Head of caudate nucleus (tissue), 42 donors: ENCODE results near the gene CSGALNACT2.

Experiments
- DNase-seq, 42 donors: peaks; one replicate each; pipeline versions ENCODE4 v3.0.0 to v3.0.0-alpha.2; 2020 to 2021; ENCODE audit warnings: mixed read lengths in 7 of 42
- intact Hi-C: fragments of 100-400 bp; cut with DNase I; formaldehyde crosslinking; loops from one replicate; pipeline ENCODE4 v1.15.0; 2022

The CSGALNACT2 gene

DNA sequence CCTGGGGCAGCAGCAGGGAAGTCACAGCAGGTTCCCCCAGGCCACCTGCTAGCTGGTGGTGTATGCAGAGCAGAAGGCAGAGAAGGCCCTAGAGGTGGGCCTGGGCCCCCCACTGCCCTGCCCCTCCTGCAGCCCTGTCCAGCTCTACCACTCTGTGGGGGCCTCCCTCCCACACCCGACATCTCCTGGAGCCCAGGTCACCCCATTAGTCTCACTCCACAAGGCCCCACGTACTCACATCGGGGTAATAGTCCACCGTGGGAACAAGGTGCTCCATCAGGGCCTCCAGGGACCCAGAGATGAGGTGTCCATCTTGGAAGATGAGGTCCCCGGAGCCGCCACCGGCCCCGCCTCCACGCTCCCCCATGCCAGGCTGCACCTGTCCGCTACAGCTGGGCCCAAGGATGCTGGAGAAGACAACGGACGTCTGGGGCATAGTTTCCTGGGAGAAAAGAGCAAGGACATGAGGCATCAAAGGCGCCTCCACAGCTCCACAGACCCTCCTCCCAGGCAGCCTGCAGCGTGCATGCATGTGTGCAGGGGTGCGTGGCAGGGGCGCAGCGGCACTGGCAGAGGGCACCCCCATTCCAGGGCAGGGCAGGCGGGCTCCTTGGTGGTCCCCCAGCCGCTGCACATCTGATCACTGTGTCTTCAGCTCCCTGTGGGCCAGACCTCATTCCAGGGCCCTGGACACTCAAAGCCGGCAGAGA, 67.6 kb downstream of the CSGALNACT2 start:
- peak in 21 of 42 donors; percentile 1 to 41 (median 9) for DNase-seq
- intact Hi-C loops: no loop called here

DNA sequence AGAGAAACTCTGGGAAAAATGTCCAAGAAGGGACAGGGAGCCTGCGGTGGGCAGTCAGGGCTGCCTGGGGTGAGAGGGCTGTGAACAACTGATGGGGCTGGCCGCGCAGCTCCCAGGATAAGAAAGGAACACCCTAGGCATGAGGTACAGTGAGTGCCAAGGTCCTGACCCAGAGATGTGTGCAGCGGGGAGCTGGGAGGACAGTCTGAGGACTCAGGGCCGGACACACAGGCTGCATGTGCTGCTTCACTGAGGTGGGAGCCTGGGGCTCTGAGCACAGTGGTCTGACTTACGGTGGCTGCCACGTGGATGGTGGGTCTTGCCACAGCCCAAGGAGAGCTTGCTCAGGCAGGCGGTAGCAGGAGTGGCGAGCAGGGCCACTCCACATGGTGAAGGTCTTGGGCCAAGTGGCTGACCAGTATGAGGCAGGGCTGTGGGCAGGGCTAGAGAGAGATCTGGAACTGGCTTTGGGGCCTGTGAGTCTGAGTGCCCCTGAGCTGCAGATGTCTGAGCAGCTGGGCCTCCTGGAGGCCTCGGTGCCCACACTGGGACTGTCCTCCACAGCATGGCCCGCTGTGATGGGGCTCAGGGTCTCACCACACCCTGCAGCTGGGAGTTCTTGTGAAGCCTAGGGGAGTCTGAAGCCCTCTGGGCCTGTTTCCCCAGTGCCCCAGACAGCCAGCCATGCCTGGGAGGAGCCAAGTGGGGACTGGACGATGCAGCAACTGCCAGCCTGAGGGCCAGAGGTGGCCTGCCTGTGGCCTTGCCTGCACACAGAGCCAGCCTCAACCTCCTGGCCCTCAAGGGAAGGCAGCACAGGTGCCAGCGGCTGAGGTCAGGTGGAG, 68.4 kb downstream of the CSGALNACT2 start:
- intact Hi-C loops: no loop called here
- DNase-seq: peak in 23 of 42 donors; percentile 2 to 38 (median 9)

DNA sequence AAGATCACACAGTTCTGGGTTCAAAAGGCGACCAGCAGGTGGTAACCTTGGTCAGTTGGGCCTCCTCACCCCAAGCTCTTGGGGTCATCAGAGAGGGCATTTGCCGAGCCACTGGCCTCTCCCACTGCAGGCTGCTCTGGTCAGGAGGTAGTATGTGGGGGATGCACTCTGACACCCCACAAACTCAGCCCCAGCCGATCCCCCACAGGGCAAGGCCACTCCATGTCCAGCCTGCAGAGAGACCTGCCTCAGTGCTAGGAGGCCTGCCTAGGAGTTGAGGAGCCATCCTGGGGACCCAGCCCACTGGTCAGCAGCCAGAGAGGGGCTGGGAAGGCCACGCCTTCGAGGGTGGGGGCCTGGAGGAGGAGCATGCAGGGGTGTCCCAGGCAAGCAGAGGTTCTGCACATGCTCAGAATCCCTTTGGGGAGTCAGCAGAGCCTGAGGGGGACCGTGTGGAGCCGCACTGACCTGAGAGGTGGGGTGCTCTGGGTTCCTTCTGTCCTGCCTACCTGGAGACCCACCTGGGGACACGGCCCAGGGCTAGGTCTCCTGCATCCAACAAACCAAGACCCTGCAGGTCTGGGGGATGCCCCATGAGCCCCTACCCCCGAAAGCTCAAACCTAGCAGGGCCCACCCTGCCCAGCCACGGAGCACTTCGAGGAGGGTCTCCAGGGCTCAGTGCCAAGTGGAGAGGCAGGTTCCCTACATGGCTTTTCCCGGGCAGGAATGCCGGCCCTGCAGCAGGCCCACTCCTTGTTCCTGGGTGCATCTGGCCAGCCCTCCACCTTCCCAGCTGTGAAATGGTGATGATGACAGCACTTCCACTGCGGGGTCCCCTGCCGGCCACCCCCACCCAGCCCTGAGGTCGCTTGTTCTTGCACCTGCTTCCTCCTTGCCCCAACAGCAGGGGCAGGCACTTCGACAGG, 70.2 kb downstream of the CSGALNACT2 start:
- intact Hi-C loops: no loop called here
- peak in 22 of 42 donors; percentile 0 to 33 (median 9) for DNase-seq

DNA sequence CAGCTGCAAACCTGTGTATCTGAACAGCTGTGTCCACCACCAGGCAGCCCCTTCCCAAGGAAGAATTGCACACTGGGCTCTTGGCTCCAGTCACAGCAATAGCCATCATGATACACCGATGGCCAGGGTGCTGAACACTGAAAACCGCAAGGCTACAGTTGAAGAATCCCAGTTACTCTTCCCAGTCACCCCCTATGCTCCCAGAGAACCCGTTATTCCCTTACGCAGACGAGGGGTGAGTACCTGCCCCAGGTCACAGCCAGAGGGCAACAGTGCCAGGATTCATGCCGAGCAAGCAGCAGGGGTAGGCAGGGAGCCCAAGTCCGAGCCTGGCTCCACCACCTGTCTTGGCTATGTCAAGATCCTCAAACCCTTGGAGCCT, 70.8 kb downstream of the CSGALNACT2 start:
- intact Hi-C loops: no loop called here

DNA sequence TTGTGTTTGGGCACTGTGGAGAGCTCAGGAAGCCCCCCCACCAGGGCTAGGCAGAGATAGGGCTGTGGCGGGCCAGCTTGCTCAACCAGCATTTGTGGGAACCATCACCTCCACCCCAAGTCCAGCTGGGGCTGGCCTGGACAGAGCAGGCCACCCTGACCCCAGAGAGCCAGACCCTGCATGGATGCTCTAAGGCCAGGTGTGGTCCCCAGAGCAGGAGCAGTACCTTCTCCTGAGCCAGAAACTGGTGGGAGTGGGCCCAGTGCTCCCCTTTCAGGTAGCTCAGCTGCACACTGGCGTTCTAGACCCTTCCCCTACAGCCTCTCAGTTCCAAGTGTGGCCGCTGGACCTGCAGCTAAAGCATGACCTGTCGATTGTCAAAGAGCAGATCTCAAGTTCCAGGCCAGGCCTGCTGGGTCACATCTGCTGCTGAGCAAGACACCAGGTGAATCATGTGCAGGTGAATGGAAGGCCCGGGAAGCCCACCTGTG, 71.5 kb downstream of the CSGALNACT2 start:
- peak in 17 of 42 donors; percentile 1 to 42 (median 9) for DNase-seq
- intact Hi-C loops: no loop called here

More for the DNA sequence above, 70.8 kb downstream of the CSGALNACT2 start:
- DNase-seq: peak in 14 of 42 donors; percentile 1 to 21 (median 6)

DNA sequence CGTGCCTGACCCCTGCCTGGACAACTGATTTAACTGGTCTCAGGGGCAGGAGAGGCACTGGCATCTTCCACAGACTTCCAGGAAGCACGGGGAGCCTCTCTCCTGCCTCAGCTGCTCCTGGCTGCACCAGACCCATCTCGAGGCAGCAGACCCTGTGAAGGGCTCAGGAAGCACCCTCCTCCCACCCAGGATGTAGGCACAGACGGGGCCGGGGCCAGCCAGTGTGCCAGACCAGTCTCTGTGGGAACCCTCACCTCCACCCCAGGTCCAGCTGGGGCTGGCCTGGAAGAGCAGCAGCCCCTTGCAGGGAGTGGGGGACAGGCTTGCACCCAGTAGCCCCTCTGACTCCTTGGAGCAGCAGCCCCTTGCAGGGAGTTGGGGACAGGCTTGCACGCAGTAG, 72.3 kb downstream of the CSGALNACT2 start:
- intact Hi-C loops: no loop called here
- peak in 7 of 42 donors; percentile 1 to 43 (median 6) for DNase-seq

DNA sequence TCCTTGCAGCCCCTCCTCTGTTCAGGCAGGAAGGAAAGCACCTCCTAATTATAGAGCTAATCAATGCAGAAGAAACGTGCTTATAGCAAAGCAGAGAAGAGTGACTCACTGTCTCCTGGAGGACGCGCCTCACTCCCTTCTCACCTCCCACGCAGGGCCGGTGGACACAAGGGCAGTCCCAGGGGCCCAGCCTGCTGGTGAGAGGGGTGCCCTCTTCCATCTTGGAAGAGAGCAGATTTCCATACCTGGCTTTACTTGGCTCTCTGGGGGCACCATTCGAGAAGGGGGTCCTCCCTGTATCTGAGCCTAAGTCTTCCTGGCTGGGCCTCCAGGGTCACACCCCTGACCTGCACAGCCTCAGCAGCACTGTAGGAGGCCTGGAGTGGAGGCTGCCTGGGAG, 72.8 kb downstream of the CSGALNACT2 start:
- intact Hi-C loops: no loop called here
- peak in 5 of 42 donors; percentile 2 to 32 (median 9) for DNase-seq

DNA sequence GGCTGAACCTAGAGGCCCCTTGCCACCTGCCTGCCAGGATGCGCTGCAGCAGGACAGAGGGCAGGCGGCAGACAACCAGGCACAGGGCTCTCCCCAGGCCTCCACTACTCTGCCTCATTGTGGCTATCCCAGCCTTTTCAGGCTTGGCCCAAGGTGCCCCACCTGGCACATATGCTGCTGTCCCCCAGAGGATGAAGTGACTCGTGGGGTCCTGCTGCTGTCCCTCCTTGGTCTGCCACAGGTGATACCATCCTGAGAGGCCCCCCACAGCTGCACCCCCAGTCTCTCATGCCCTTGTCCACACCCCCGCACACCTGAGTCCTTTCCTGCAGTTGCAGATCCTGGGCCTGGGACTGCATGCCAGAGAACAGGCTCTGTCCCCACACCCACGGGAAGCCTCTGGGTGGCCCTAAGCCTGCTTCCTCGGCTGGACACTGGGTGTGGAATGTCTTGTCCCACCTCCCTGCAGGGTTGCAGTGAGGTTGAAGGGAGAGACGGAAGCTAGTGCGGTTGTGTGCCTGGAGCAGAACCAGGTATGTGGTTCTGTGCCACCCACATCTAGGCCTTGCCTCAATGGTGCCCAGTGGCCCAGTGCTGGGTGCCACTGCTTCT, 73.3 kb downstream of the CSGALNACT2 start:
- peak in 2 of 42 donors; percentile 2 for DNase-seq
- intact Hi-C loops: no loop called here

DNA sequence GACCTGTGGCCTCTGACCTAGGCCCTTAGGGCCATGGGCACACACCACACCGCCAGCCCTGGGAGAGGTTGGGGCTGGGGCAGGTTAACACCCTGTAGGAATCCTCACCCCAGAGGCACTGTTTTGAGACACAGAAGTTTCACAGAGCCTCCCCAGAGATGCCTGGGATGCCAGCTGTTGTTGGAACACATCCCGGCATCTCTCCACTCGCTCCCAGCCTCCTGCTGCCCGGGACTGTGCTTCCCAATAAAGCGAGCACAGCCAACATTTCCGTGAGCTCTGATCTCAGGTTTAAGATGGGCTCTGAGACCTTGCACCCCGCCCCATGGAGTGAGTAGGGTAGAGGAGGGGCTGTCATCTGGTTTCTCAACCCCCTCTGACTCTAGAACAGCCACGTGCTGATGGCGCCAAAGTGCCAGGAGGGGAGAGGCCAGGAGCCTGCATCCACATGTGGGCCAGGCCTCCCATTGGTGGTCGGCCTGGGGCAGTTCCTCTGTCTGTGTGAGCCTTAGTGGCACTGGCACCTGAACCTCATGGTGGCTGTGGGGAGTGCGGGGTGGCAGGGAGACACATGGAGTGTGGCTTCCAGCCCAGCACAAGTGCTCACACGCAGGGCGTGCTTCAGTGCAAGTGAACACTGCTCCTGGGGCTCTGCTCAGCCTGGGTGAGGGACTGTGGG, 73.9 kb downstream of the CSGALNACT2 start:
- intact Hi-C loops: no loop called here

DNA sequence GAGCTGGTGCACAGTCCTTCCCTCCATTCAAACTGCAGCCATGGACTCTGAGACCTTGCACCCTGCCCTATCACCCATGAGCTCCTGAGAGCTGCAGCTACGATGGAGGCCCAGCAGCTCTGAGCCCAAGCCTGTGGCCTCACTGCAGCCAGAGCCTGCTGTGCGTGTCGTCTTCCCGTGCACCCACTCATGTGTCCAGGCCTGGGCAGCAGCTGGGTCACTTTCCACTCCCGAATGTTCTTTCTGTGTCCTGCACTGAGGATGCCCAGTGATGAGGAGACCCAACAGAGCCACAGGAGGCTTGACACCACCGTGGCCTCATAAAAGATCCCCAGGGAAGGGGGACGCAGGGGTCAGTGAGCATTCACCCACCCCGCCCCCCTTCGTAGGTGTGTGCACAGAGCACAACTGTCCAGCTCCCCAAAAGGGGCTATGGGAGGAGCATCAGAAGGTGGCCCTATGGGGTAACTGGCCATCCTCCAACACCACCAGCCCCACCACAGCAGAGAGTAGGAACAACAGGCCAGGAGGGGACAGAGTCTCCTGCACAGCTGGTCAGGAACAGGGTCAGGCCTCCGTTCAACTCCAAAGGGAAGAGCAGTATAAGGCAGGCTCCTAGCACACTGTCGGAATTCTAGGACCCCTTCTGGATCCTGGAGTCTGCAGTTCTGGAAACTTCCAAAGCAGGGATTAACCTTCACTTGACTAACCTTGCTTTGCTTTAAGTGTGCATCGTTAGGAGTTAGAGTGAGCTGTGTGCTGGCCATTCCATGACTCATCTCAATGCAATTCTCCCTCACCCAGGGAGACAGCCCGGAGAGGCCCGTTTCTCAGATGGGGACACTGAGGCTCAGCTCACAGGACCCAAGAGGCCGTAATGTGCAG, 76.1 kb downstream of the CSGALNACT2 start:
- intact Hi-C loops: no loop called here
- no peak for DNase-seq

More for the DNA sequence above, 73.9 kb downstream of the CSGALNACT2 start:
- peak in 3 of 42 donors; percentile 32 to 48 (median 40) for DNase-seq

DNA sequence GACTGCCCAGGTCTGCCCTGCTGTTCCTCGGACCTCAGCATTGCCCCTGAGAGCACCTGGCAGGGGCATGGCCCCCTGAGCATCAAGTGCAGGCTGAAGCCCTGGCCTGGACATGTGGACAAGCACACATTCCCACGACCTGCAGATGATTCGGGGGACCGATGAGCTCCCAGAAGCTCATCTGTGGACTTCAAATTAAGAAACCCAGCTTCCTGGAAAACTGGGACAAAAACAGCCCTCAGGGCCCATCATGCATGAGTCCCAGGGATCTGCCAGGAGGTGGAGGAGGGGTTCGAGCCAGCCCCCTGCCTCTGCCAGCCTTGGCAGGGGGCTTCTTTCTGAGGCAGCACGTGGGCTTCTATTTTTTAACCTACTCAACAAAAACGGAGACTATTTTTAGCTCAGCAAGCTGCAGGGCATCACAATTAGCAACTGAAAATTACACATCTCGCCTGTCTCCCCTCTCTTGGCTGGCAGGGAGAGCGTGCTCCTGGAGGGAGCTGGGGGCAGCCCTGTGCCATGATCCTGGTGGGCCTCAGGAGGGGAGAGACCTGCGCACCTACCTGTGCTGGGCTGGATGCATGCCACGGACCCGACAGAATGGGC, 76.8 kb downstream of the CSGALNACT2 start:
- peak in 8 of 42 donors; percentile 32 to 66 (median 48) for DNase-seq
- intact Hi-C loops: no loop called here

DNA sequence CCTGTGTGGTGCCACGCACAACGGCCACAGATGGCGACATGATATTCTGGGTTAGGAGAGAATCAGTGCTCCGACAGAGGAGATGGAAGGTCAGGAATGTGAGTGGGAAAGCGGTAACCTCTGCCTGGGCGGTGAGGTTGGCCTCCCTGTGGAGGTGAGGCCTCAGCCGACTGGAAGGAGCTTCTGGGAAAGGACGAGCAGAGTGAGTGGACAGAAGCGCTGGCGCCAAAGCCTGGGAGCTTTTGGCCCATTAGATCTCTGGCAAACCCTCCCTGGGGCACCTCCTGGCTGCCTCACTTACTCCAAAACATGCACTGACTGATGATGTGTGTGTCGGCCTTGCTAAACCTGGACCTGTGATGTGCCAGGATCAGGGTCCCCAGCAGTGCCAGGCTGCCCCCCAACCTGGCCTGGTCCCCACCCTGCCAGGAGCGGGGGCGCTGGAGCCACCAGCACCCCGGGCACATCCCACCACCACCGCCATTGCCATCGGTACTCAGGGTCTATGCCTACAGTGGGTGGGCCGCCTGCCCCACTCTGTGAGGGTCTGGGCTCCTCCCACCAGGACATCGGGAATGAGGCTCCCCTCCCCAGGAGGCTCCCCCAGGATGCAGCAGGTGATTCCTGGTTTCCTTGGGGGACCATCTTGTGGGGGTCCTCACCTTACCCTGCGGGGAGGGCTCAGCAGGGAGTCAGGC, 77.7 kb downstream of the CSGALNACT2 start:
- intact Hi-C loops: no loop called here
- DNase-seq: peak in 9 of 42 donors; percentile 28 to 73 (median 48)

DNA sequence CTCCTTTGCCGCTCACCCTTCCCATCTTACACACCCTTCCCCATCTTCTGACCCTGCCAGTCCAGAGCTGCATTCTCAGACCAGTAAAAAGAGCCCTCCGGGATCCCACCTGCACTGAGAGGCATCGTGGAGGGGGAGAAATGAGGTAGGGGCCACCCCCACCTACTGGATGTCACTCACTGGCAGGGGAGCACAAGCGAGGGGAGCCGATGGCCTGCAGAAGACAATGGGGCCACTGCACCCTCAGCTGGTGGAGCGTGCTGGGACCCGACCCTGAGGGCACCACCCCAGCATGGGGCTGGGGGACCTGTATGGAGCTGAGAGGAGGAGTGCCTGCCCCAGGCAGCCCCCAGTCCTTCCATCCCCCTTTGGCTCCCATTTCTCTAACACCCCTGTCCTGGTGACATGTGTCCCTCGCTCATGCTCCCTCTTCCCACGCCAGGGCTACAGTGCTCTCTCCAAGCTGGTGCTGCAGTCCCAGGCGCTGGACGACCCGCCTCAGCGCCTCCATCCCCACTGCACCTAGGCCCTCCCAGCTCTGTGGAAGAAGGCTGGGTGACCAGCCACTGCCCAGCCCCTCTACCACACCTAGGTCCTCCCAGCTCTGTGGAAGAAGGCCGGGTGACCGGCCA, 78.8 kb downstream of the CSGALNACT2 start:
- DNase-seq: no peak
- intact Hi-C loops: no loop called here

DNA sequence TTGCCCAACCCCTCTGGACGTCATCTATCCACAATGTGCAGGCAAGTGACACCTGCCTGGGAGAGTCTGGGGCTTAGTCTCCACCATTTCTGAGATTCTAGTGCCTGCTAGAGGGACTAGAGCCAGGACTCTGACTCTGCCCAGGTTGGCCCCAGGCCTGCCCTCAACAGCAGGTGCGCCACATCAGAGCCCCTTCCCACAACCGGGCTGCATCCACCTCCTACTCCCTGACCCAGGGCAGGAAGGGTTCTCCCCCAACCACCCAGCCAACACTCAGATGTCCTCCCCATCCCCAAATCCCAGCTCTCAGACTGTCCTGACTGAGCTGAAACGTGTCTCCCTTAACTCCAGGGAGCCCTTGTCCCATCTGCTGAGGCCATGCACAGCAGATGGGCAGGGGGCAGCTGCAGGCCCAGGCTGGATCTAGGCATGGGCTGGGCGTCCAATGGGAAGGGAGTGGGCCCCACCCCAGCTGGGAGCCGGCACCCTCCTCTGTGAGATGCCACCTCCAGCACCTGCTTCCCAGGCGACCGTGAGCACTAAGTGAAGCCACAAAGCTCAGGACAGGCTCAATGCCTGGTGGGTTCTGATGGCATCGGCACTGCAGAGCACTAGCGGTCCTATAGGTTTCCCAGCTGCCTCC, 79.4 kb downstream of the CSGALNACT2 start:
- no peak for DNase-seq
- intact Hi-C loops: no loop called here
